Measurements from ENCODE around the gene SWT1. TPM values are rescaled to one million over a fixed set of nuclear protein-coding genes. Genes with fewer than 3 reads are reported as not detected.
A peak's percentile ranks its signal among the peaks of the same experiment; 100 is the strongest.

SWT1 gene
- total RNA-seq, 4 donors from 2014 or later: 8.2 to 16.0 (median 11.7) TPM

DNA sequence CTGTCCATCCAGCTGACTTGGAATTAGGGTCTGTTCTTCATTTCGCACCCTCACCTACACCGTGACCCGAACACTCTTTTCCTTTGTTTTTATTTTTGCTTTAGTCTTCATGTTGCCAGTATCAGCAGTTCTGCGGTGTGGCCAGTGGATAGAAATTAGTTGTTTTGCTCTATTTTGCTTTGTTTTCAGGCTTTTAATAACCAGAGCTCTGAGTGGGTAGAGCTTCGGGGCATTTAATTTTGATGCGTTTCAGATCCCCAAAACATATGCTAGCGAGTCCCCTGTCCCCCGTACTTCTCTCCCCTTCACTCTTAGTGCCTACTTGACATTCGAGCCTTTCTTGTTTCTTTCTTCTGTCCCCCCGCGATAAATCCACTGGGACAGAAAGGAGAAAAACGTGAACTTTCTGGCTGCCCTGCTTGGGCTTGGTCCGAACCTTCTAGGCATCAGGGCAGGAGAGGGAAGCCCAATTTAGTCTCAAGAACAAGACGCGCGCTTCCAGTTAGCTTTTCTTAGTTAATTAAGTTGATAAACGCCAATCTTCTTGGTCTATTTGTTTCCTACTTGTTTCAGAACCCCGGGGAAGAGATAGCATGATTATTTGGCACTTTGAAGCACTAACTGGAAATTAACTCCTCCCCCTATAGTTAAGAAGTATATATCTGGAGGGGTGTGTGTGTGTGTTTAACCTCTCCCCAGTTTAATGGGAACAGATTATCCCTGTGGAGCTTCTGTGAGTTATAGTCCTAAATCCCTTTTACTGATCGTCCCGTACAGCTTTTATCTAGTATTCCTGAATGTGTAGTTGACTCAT is 839 bp downstream of the SWT1 start:
- Histone ChIP-seq H3K4me1 (peaks cover 0 to 42% (median 25%) of the 10 kb centered on the region in 4 donors), H3K9me3 (no peaks in the 10 kb centered on the region), H3K4me3 (peak overlapping the region; percentile 51 to 97 (median 87)), H3K27me3 (no peaks in the 10 kb centered on the region), H3K36me3 (peaks cover 0 to 19% (median 0%) of the 10 kb centered on the region in 3 donors), H3K27ac (peak overlapping the region; percentile 96 to 99 (median 98))
- 1% methylated on average over 20 of the region's 20 CpGs for WGBS, 2 donors
- TF ChIP-seq CTCF (IDR thresholded peaks at IDR 0.05) (no peak), EP300 (IDR thresholded peaks at IDR 0.05) (no peak), POLR2A (IDR thresholded peaks at IDR 0.05) (no peak)
- DNase-seq (ENCODE audit: low spot score in 2 of 2): peak in 1 of 2 donors; percentile 8

DNA sequence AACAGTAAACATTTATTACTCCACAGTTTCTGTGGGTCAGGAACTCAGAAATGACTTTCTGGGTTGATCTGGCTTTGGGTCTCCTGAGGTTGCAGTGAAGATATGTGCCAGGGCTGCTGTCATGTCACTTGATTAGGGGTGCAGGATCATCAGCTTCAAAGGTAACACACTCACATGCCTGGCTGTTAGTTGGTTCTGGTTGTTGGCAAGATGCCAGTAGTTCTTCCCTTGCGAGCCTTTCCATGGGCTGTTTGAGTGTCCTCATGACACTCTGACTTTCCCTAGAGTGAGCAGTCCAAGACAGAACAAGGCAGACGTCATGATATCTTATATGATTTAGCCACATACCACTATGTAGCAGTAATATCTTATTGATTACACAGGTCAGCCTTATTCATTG is 1.8 kb downstream of the SWT1 start:
- Histone ChIP-seq H3K4me1 (peaks cover 0 to 32% (median 21%) of the 10 kb centered on the region in 4 donors), H3K27me3 (no peaks in the 10 kb centered on the region), H3K4me3 (no peak overlapping the region), H3K36me3 (peaks cover 0 to 29% (median 0%) of the 10 kb centered on the region in 3 donors), H3K27ac (no peak overlapping the region), H3K9me3 (no peaks in the 10 kb centered on the region)
- 58 to 72% methylated on average over 2 of the region's 2 CpGs for WGBS, 2 donors
- DNase-seq (ENCODE audit: low spot score in 2 of 2): no peak
- TF ChIP-seq EP300 (IDR thresholded peaks at IDR 0.05) (no peak), CTCF (IDR thresholded peaks at IDR 0.05) (no peak), POLR2A (IDR thresholded peaks at IDR 0.05) (no peak)

DNA sequence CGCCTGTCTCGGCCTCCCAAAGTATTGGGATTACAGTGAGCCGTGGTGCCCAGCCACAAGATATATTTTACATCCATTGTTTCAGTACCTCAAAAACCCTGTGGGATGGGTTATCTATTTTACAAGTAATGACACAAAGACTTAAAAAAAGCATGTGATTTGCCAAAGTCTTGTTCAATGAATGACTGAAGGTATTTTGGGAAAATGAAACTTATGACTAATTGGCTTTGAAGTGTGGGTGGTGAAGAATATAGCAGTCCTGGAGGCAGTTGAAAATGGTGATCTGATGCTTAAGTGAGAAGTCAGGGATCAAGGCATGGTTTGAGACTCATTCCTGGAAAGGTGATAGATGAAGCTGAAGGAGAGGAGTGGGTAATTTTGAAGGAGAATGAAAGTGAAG is 3.0 kb downstream of the SWT1 start:
- 93 to 99% methylated on average over 3 of the region's 3 CpGs for WGBS, 2 donors
- H3K4me1 ChIP-seq: peaks cover 0 to 20% (median 9%) of the 10 kb centered on the region in 4 donors
- no peak overlapping the region for H3K27ac ChIP-seq
- no peak for DNase-seq (ENCODE audit: low spot score in 2 of 2)
- no peaks in the 10 kb centered on the region for H3K27me3 ChIP-seq
- no peak overlapping the region for H3K4me3 ChIP-seq
- no peaks in the 10 kb centered on the region for H3K9me3 ChIP-seq
- no peak for TF ChIP-seq POLR2A (IDR thresholded peaks at IDR 0.05)
- no peak for TF ChIP-seq EP300 (IDR thresholded peaks at IDR 0.05)
- no peak for TF ChIP-seq CTCF (IDR thresholded peaks at IDR 0.05)
- peaks cover 0 to 40% (median 0%) of the 10 kb centered on the region in 3 donors for H3K36me3 ChIP-seq

GRCh38 chr1:185162491-185162890 is 5.5 kb downstream of the SWT1 start:
- H3K4me3 ChIP-seq: no peak overlapping the region
- peaks cover 0 to 13% (median 5%) of the 10 kb centered on the region in 4 donors for H3K4me1 ChIP-seq
- TF ChIP-seq EP300 (IDR thresholded peaks at IDR 0.05): no peak
- no peak for TF ChIP-seq POLR2A (IDR thresholded peaks at IDR 0.05)
- no peak for TF ChIP-seq CTCF (IDR thresholded peaks at IDR 0.05)
- no peak overlapping the region for H3K27ac ChIP-seq
- 91 to 92% methylated on average over 4 of the region's 4 CpGs for WGBS, 2 donors
- peaks cover 0 to 64% (median 0%) of the 10 kb centered on the region in 3 donors for H3K36me3 ChIP-seq
- DNase-seq (ENCODE audit: low spot score in 2 of 2): no peak
- no peaks in the 10 kb centered on the region for H3K27me3 ChIP-seq
- H3K9me3 ChIP-seq: no peaks in the 10 kb centered on the region

DNA sequence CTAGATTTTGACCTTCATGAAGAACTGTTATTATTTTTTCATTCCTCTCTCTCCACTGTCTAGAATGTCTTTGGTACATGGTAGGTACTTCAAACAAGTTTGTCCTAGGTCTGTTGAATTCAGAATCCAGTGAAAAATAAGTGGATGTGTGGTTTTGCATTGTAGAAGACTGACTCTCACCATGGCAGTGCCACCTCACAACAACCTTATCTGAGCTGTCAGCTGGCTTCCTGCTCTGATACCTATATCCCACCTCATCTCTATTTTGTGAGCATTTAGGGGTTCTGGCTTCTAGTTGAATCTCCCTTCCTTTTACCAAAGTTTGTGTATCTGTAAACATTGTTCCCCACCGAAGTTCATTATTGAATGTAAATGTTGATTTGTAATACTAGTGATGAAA is 9.1 kb downstream of the SWT1 start:
- Histone ChIP-seq H3K36me3 (peaks cover 0 to 64% (median 0%) of the 10 kb centered on the region in 3 donors), H3K4me3 (no peak overlapping the region), H3K27me3 (no peaks in the 10 kb centered on the region), H3K4me1 (peaks cover 0 to 6% (median 0%) of the 10 kb centered on the region in 4 donors), H3K27ac (no peak overlapping the region), H3K9me3 (no peaks in the 10 kb centered on the region)
- 81 to 83% methylated on average over 1 of the region's 1 CpG for WGBS, 2 donors
- TF ChIP-seq CTCF (IDR thresholded peaks at IDR 0.05) (no peak), EP300 (IDR thresholded peaks at IDR 0.05) (no peak), POLR2A (IDR thresholded peaks at IDR 0.05) (no peak)
- DNase-seq (ENCODE audit: low spot score in 2 of 2): no peak

Measured in tibial nerve (tissue), 4 donors.